Tibial nerve (tissue), 4 donors: Measurements from ENCODE around the gene IGSF5.

Source experiments
- EP300 ChIP-seq, 2 donors: sonication (generic); formaldehyde crosslinking; IDR thresholded peaks; one replicate each; pipeline ENCODE4 v1.6.1; 2017; ENCODE audit warnings: antibody characterized with exemption in 2 of 2, mild to moderate bottlenecking in 1 of 2
- POLR2A ChIP-seq, 2 donors: fragments of 450-650 bp; IDR thresholded peaks; one replicate each; pipeline ENCODE4 v1.6.1; 2017; ENCODE audit warnings: antibody characterized with exemption in 2 of 2, mild to moderate bottlenecking in 2 of 2, moderate library complexity in 2 of 2
- TF ChIP-seq, protein P1 (sequence below), 5 experiments: fragments of 200-600 bp in 3 of 5; fragments of 450-650 bp in 2 of 5; sonication (generic) in 3 of 5; IDR thresholded peaks; one replicate each; pipeline ENCODE4 v1.5.1; 2016 to 2019; ENCODE audit warnings: antibody characterized with exemption in 5 of 5, mild to moderate bottlenecking in 3 of 5, moderate library complexity in 2 of 5

DNA sequence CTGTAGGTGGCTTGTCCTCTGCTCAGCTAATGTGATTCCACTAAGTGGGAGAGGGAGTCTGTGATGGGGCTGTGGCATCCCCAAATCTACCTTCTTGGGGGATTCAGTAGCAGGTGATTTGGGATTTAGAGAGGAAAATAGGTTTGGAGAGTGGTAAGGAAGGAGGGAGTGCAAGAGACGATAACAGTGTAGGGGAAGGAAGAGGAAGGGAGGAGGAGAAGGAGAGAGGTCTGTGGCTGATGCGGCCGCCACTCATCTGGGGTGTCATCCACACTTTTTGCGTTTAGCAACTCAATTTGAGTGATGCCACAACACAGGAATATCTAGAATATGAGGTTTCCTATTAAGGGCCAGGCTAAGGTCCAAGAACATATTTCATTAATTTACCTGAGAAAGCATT, 98.5 kb downstream of the IGSF5 start:
- TF ChIP-seq, protein P1, sequence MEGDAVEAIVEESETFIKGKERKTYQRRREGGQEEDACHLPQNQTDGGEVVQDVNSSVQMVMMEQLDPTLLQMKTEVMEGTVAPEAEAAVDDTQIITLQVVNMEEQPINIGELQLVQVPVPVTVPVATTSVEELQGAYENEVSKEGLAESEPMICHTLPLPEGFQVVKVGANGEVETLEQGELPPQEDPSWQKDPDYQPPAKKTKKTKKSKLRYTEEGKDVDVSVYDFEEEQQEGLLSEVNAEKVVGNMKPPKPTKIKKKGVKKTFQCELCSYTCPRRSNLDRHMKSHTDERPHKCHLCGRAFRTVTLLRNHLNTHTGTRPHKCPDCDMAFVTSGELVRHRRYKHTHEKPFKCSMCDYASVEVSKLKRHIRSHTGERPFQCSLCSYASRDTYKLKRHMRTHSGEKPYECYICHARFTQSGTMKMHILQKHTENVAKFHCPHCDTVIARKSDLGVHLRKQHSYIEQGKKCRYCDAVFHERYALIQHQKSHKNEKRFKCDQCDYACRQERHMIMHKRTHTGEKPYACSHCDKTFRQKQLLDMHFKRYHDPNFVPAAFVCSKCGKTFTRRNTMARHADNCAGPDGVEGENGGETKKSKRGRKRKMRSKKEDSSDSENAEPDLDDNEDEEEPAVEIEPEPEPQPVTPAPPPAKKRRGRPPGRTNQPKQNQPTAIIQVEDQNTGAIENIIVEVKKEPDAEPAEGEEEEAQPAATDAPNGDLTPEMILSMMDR (IDR thresholded peaks at IDR 0.05) = no peak
- no peak for TF ChIP-seq POLR2A (IDR thresholded peaks at IDR 0.05)
- TF ChIP-seq EP300 (IDR thresholded peaks at IDR 0.05) = no peak
